Heart left ventricle (tissue), 13 donors: ENCODE results near the gene CAMTA1.

Experiments used
- POLR2A ChIP-seq, 2 donors: fragments of 450-650 bp; IDR thresholded peaks; one replicate each; pipeline ENCODE4 v1.6.1; 2017; ENCODE audit warnings: antibody characterized with exemption in 2 of 2, mild to moderate bottlenecking in 2 of 2, moderate library complexity in 2 of 2
- TF ChIP-seq, protein P1 (sequence below), 12 donors: fragments of 200-600 bp; sonication (generic) in 4 of 12; IDR thresholded peaks; one replicate each; pipeline versions ENCODE4 v1.5.0 to v1.8.0; 2018 to 2022; ENCODE audit warnings: antibody characterized with exemption in 12 of 12, mild to moderate bottlenecking in 5 of 12
- donor health status: ischemic (EF 13 %, LVEDD 7.1; RV severe dilation, severe dysfunction).
- donor health status: DM: no; HTN: yes; CAD: no.
- donor health status: DM: no; HTN: no; CAD: no.
- donor health status: ischemic (EF 25% LVEDD 6.9; RV normal size, moderate dysfunction).
- donor health status: ischemic (EF 25% LVEDD 5.7; RV mildly dilated, moderate dysfunction).
- donor health status: ischemic (EF 35%, LVEDD 5.7; RV mildly dilated, moderate dysfunction).
- donor health status: nonischemic (EF 11% LVEDD 7.7; RV severe dilation, severe dysfunction).
- donor health status: DM: yes; HTN: yes; CAD: no.
- donor health status: PGD.
- donor health status: ischemic (EF 29% LVEDD 5.4; RV normal size, mild dysfunction).
- donor health status: nonischemic (EF 23%, LVEDD 6.1; RV moderate dilation, normal function).

DNA sequence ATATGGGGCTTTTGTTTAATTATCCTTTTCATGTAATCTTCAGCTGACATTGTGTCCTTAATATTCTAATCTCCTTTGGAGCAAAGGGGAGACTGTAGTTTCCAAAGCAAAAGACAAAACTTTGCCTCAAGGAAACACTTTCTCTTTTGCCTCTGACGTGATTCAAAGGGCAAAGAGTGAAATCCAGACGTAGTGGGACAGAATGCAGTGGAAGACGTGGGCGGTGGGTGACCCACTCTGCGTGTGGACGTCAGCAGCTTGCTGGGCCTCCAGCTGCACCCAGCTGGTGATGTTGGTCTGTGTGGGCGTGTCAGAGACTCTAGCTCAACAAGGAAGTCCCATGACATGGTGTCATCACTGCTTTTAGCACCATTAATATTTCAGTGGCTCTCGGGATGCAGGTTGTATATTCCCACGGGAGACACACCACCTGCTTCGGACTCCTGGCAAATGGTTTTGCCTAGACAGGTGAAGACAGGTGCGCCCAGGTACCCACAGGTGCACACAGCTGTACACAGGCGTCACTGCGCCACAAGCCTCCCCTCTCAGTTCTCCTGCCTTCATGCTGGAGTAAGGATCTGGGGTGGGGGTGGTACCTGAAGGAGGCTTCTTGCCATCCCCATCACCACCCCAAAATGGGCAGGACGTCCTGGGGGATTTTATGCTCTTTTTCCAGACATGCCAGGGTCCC is 693.7 kb downstream of the CAMTA1 start:
- TF ChIP-seq, protein P1, sequence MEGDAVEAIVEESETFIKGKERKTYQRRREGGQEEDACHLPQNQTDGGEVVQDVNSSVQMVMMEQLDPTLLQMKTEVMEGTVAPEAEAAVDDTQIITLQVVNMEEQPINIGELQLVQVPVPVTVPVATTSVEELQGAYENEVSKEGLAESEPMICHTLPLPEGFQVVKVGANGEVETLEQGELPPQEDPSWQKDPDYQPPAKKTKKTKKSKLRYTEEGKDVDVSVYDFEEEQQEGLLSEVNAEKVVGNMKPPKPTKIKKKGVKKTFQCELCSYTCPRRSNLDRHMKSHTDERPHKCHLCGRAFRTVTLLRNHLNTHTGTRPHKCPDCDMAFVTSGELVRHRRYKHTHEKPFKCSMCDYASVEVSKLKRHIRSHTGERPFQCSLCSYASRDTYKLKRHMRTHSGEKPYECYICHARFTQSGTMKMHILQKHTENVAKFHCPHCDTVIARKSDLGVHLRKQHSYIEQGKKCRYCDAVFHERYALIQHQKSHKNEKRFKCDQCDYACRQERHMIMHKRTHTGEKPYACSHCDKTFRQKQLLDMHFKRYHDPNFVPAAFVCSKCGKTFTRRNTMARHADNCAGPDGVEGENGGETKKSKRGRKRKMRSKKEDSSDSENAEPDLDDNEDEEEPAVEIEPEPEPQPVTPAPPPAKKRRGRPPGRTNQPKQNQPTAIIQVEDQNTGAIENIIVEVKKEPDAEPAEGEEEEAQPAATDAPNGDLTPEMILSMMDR (IDR thresholded peaks at IDR 0.05): no peak
- no peak for TF ChIP-seq POLR2A (IDR thresholded peaks at IDR 0.05)
